ENCODE data around the gene ADAMTS17.

ADAMTS17 gene

GRCh38 chr15:100309109-100310040 is 32.4 kb downstream of the ADAMTS17 start:
- DNase-seq (ENCODE audit: low read depth in 2 of 2): no peak

DNA sequence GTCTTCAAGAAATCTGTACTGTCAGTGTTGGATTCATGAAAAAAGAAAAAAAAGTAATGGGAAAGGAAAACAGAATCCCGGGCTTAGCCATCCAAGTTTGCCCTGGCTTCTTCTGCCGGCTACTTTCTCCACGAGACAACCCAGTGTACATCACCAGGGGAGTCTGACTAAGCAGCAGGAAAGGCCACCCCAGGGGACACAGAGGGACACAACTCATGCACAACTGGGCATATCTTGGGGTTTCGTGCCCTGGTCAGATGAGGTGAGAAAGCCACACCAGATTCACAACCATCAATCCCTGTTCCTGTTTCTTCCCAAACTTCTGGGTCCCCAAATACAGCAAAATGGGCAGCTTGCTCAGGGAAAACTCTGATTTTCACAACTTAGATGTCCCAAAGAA is 33.2 kb downstream of the ADAMTS17 start:
- DNase-seq (ENCODE audit: low read depth in 2 of 2): no peak

DNA sequence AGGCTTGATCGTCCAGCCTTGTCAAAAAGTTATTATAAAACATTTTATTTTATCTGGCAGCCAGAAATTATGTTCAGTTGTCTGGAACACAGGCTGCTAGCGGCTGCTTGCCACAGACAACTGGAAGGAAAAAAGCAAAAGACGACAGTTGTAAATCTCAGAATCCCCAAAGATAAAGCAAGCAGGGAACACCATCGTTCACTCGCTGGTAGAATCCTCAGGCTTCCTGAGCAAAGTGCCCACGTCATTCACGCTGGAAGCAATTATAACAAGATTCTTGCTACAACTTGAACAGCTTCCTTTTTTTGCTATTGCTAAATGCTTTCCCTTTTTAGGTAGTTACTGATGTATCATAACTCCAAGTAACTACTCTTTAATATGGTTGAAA is 33.6 kb downstream of the ADAMTS17 start:
- no peak for DNase-seq (ENCODE audit: low read depth in 2 of 2)

GRCh38 chr15:100307241-100308212 is 34.2 kb downstream of the ADAMTS17 start:
- no peak for DNase-seq (ENCODE audit: low read depth in 2 of 2)

DNA sequence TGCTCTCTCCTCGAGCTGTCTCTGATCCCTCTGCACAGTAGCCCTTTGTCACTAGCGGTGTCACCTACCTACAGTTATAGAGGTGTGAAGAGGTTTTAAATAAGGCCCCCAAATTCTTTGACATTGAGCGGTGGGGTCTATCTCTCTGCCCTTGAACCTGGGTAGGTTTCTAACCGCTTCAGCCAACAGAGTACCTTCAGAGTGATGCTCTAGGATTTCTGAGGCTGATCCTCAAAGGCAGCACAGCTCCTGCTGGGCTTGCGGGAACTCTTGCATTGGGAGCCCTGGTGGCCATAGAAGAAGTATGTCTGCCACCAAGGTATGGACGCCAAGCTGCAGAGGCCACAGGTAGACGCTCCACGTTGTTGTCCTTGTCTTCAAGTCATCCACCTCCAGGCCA is 35.7 kb downstream of the ADAMTS17 start:
- no peak for DNase-seq (ENCODE audit: low read depth in 2 of 2)

- no peak for DNase-seq (ENCODE audit: low read depth in 2 of 2)
These were observed 39.8 kb downstream of the ADAMTS17 start for GRCh38 chr15:100301910-100302431.

- no peak for DNase-seq (ENCODE audit: low read depth in 2 of 2)
These were observed 43.5 kb downstream of the ADAMTS17 start for GRCh38 chr15:100298257-100298656.

GRCh38 chr15:100297812-100298211 is 44.0 kb downstream of the ADAMTS17 start:
- no peak for DNase-seq (ENCODE audit: low read depth in 2 of 2)

DNA sequence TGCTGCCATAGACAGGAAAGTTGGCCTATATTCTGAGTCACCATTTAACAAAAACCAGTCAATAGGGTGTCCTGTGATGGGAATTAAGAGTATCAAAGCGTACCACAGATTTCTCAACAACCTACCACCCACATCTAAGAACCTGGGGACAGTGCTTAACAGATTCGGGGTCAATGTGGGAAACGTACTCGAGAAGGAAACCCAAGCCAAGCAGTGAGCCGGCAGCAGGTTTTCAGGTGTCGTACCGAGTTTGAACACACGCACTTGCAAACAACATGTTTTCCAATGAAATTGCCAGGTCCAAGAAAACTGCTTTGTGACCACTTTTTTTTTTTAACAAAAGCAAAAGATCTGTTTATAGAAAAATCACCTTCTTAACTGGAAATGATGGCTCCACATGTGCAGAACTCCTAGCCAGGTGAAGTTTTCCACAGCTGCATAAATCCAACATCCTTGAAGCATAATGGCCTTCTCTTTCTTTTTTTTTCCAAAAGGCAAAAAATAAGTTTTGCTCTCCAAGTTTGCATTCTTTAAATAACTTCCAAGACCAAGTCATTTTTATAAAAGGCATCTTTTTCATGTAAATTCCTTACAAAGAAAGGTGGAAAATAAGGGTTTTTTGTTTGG is 45.7 kb downstream of the ADAMTS17 start:
- no peak for DNase-seq (ENCODE audit: low read depth in 2 of 2)

DNA sequence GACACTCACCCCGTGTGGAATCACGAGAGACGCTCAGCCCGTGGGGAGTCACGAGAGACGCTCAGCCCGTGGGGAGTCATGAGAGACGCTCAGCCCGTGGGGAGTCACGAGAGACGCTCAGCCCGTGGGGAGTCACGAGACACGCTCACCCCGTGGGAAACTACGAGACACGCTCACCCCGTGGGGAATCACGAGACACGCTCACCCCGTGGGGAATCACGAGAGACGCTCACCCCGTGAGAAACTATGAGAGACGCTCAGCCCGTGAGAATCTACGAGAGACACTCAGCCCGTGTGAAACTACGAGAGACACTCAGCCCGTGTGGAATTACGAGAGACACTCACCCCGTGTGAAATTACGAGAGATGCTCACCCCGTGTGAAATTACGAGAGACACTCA is 49.8 kb downstream of the ADAMTS17 start:
- no peak for DNase-seq (ENCODE audit: low read depth in 2 of 2)

- DNase-seq (ENCODE audit: low read depth in 2 of 2): no peak
These were observed 50.7 kb downstream of the ADAMTS17 start for GRCh38 chr15:100291106-100291505.

DNA sequence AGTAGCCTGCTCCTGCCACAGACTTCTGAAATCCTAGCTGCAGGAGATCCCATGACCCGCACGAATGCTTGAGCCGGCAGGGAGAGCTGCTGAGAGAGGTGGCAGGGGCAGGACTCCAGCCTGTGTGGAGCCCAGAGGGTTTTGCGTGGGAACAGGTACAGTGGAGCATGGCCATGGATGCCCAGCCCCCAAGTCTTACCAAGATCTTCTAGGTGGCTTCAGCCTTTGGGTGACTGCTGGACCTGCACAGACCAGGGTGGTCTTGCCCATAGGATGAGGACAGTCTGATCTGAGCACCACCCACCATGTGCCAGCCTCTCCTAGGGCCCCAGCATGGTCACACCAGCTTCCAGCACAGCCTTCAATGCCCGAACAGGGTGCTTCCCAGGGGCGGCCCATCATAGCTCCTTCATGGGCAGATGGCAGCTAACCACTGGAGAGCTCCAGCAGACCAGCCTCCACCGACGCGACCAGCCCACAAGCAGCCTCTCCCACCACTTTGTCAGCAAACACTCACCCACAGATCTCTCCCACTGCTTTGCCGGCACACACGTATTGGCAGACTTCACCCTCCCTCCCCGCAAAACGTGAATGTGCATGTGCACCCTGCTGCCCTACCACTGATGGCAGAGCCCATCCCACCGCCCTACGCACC is 56.0 kb downstream of the ADAMTS17 start:
- no peak for DNase-seq (ENCODE audit: low read depth in 2 of 2)

DNA sequence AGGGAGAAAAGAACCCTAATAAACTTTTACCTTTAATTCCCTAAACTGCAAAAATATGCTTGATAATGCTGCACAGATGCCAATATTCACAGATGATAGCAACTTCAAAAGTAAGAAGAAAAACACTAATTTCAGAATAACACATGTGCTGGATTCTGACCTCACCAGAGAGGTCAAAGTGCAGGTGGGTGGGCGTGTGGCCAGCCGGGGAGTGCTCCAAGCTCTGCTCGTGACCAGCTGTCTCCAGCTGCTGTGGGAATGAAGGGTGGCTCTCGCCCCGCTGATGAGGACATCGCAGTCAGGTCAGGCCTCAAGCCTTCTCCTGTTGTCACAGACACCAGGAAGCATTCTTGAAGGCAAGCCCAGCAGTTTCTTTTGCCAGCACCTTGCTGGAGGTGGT is 57.1 kb downstream of the ADAMTS17 start:
- DNase-seq (ENCODE audit: low read depth in 2 of 2): no peak

- no peak for DNase-seq (ENCODE audit: low read depth in 2 of 2)
These were observed 57.6 kb downstream of the ADAMTS17 start for GRCh38 chr15:100284191-100284590.

DNA sequence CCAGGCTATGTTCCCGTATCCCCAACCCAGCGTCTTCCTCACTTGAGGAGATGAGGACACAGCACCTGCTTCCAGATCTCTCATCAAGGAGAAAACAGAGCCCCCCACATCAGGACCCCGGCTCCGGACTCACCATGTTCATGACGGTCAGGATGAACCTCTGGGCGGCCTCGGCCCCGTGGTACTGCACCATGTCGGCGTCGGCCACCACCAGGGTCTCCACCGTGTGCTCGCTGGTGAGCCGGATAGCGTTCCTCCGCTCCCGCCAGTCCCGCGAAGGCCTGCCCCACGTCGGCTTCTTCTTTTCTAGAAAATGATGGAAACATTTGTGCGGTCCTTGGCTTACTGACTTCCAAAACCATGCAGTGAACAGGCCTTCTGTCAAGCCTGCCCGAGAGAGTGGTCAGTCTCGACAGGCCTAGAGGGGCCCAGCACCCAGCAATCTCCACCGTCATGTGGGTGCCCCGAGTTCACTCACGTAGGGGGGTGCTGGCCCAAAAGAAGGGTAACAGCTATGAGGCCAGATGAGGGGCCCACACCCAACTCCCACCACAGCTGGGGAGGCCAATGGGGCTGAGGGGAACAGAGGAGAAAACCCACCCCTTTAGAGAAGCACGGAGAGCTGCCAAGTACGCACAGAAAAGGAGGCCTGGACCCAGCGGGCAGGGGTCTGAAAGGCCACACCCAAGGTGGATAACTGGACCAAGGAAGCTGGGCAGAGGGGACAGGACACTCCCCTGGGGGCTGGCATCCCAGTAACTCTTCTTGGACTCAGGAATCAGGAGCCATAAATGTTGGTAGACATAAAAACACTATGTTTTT is 60.5 kb downstream of the ADAMTS17 start:
- no peak for DNase-seq (ENCODE audit: low read depth in 2 of 2)

DNA sequence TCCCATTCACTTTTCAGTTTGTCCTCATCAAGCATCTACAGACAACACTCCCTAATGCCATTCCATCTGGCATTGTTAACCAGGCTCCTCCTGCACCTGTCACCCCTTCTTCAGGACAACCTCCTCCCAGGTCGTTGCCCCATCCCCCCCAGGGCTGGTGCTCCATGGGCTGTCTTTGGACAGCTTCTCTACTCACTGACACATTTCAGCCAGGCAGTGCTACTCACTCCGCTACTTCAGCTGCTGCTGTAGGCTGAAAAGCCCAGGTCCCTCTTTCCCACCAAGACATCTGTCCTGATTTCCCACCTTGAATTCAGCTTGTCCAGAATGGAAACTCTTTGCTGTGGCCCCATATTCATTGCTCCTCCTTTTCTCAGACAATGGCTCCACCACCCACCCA is 61.9 kb downstream of the ADAMTS17 start:
- DNase-seq (ENCODE audit: low read depth in 2 of 2): no peak

DNA sequence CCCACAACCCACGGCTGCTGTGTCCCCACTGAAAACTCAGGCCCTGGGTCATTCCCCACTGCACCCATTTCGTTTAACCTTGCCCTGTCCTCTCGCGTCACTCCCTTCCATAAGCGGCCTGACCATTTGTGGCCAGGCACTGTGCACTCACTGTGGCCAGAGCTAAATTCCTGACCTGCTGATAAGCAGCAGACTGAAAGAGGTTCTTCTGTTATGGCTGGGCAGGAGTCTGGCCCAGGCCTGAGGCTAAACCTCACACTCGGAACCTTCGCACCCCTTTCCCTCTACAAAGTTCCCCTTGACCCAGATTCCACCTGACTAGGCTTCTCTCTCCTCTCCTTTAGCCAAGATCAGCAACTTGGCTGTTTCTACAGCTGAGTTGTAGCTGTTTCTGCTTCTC is 62.3 kb downstream of the ADAMTS17 start:
- DNase-seq (ENCODE audit: low read depth in 2 of 2): no peak

DNA sequence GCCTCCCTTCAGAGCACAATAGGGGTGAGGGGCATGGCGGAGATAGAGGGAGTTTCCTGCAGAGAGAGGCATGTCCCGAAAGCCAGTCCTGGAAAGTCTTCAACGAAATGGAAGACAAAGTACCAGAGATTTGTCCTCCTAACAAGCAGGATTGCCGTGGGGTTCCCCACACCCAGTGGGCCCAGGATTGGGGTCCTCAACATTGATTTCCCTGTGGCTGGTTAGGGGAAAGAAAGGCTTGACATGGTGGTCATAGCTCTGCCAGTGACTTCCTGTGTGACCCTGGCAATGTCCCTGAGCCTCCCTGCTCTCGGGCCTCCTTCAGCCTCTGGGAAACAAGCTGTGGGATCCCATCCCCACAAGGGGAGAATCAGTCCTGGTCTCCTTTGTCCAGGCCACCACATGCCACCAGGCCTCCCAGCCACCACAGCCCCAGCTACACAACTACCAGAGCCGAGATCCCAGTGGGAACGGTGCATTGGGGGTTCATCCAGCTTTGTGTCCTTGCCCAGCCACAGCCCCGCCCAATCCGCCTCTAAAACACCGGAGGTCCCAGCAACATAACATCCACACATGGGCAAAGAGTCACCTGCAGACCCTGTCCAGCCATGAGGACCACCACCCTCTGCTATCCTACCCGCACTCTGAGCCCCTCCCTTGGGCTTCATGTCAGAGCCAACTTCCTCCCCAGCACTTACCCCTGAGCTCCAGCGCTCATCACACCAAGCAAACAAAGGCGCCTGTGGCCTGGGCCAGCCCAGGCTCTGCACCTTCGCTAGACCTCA is 63.0 kb downstream of the ADAMTS17 start:
- DNase-seq (ENCODE audit: low read depth in 2 of 2): no peak

- DNase-seq (ENCODE audit: low read depth in 2 of 2): no peak
These were observed 64.5 kb downstream of the ADAMTS17 start for GRCh38 chr15:100277087-100277855.

All from stimulated activated CD8-positive, alpha-beta memory T cell treated with anti-CD3 and anti-CD28 coated beads, Interleukin-7, amount 100 ng/mL, for 1 hour (primary cell).